IMR-90 (cell line): ENCODE measurements around the gene CSNK2A1. TPM values are rescaled to one million over a fixed set of nuclear protein-coding genes. Genes with fewer than 3 reads are reported as not detected.

Experiments used
- ATAC-seq: fragments of 200-7000 bp; cut with Tn5 transposase; 2 replicates; pipeline ENCODE4 v1.9.1; 2020; ENCODE audit warnings: low read depth, mild to moderate bottlenecking, moderate library complexity
- BruUV-seq: library from RNA; stranded (reverse); fragments of 400-500 nt; replicated peaks from 2 replicates; lab custom pipeline; 2021; lab: Mats Ljungman, UMichigan
- CTCF ChIA-PET: fragments of 300-600 bp; formaldehyde crosslinking; extraction: SDS; loops from one replicate; lab custom pipeline; 2021; ENCODE audit warnings: antibody characterized with exemption; lab: Yijun Ruan, JAX
- POLR2A ChIA-PET: fragments of 300-600 bp; sonication (Branson Sonifier 250); formaldehyde crosslinking; loops from one replicate; lab custom pipeline; 2022; ENCODE audit warnings: antibody characterized with exemption; ENCODE audit not compliant: unreplicated experiment; lab: Charles Lee
- DNase-seq: peaks from one replicate; pipeline ENCODE4 v3.0.0; 2013
- H2AFZ ChIP-seq: replicated peaks from 2 replicates; pipeline ENCODE3; 2013; ENCODE audit warnings: low read length, mild to moderate bottlenecking; ENCODE audit not compliant: poor library complexity
- H2AK5ac ChIP-seq: 2 replicates; pipeline ENCODE4 v1.6.1; 2013; ENCODE audit warnings: low read depth, low read length, inconsistent platforms
- H2AK9ac ChIP-seq: replicated peaks from 2 replicates; pipeline ENCODE3; 2013; ENCODE audit warnings: mild to moderate bottlenecking, low read depth, low read length, moderate library complexity; ENCODE audit not compliant: poor library complexity
- H2BK120ac ChIP-seq: 2 replicates; pipeline ENCODE4 v1.6.1; 2013; ENCODE audit warnings: low read depth, low read length, inconsistent platforms
- H2BK15ac ChIP-seq: 3 replicates; pipeline ENCODE4 v1.6.1; 2013; ENCODE audit warnings: low read depth, low read length, inconsistent platforms
- H2BK20ac ChIP-seq: 2 replicates; pipeline ENCODE4 v1.6.1; 2013; ENCODE audit warnings: low read depth, mild to moderate bottlenecking, inconsistent platforms, low read length, moderate library complexity
- H2BK5ac ChIP-seq: 2 replicates; pipeline ENCODE4 v1.6.1; 2013; ENCODE audit warnings: mild to moderate bottlenecking, low read depth, low read length, inconsistent platforms; ENCODE audit not compliant: poor library complexity, severe bottlenecking
- H3K14ac ChIP-seq: replicated peaks from 2 replicates; pipeline ENCODE4 v1.6.1; 2013; ENCODE audit warnings: low read depth, low read length, inconsistent platforms
- H3K18ac ChIP-seq: 2 replicates; pipeline ENCODE4 v1.6.1; 2013; ENCODE audit warnings: low read depth, low read length, control low read depth
- H3K23ac ChIP-seq: 2 replicates; pipeline ENCODE4 v1.6.1; 2013; ENCODE audit warnings: low read depth, low read length, inconsistent platforms
- H3K27ac ChIP-seq: 2 replicates; pipeline ENCODE4 v1.5.1; 2013; ENCODE audit warnings: mild to moderate bottlenecking, control low read depth, low read length; ENCODE audit not compliant: insufficient read depth
- H3K27me3 ChIP-seq: 2 replicates; pipeline ENCODE4 v1.6.1; 2013; ENCODE audit warnings: low read length; ENCODE audit not compliant: control insufficient read depth, insufficient read depth
- H3K36me3 ChIP-seq: 2 replicates; pipeline ENCODE4 v1.6.1; 2013; ENCODE audit warnings: low read length, mixed read lengths; ENCODE audit not compliant: control insufficient read depth, insufficient read depth
- H3K4ac ChIP-seq: 2 replicates; pipeline ENCODE4 v1.6.1; 2013; ENCODE audit warnings: low read depth, low read length, inconsistent platforms
- H3K4me1 ChIP-seq: 2 replicates; pipeline ENCODE4 v1.6.1; 2013; ENCODE audit warnings: low read length, mixed read lengths; ENCODE audit not compliant: control insufficient read depth, insufficient read depth
- H3K4me2 ChIP-seq: 2 replicates; pipeline ENCODE4 v1.6.1; 2013; ENCODE audit warnings: low read depth, mild to moderate bottlenecking, control low read depth, low read length, moderate library complexity
- H3K4me3 ChIP-seq: 2 replicates; pipeline ENCODE4 v1.5.1; 2013; ENCODE audit warnings: low read depth, mild to moderate bottlenecking, control low read depth, low read length, moderate library complexity; ENCODE audit not compliant: insufficient read depth
- H3K56ac ChIP-seq: 2 replicates; pipeline ENCODE4 v1.6.1; 2013; ENCODE audit warnings: low read length, inconsistent platforms; ENCODE audit not compliant: insufficient read depth; ENCODE audit errors: extremely low read depth
- H3K79me1 ChIP-seq, 2 experiments: 2 replicates each; pipeline ENCODE4 v1.6.1; 2013; ENCODE audit warnings: low read length in 2 of 2, inconsistent platforms in 1 of 2, low read depth in 1 of 2
- H3K9ac ChIP-seq: 2 replicates; pipeline ENCODE4 v1.6.1; 2013; ENCODE audit warnings: low read depth, low read length, control low read depth
- H3K9me1 ChIP-seq: 2 replicates; pipeline ENCODE4 v1.6.1; 2013; ENCODE audit warnings: low read length, inconsistent platforms; ENCODE audit not compliant: insufficient read depth
- H3K9me3 ChIP-seq: 2 replicates; pipeline ENCODE4 v1.6.1; 2013; ENCODE audit warnings: low read length; ENCODE audit not compliant: control insufficient read depth, insufficient read depth
- H4K20me1 ChIP-seq: 2 replicates; pipeline ENCODE4 v1.6.1; 2013; ENCODE audit warnings: low read length, inconsistent platforms; ENCODE audit not compliant: insufficient read depth
- H4K5ac ChIP-seq: 2 replicates; pipeline ENCODE4 v1.6.1; 2013; ENCODE audit warnings: mild to moderate bottlenecking, low read depth, low read length, control low read depth
- H4K8ac ChIP-seq, 2 experiments: 2 replicates each; pipeline ENCODE4 v1.6.1; 2013; ENCODE audit warnings: low read depth in 2 of 2, low read length in 2 of 2, control low read depth in 1 of 2, inconsistent platforms in 1 of 2
- H4K91ac ChIP-seq: 2 replicates; pipeline ENCODE4 v1.6.1; 2013; ENCODE audit warnings: low read depth, low read length, inconsistent platforms; ENCODE audit not compliant: insufficient read depth
- BHLHE40 ChIP-seq: fragments of 150-350 bp; IDR thresholded peaks from 2 replicates; pipeline ENCODE4 v1.6.1; 2016; ENCODE audit warnings: mild to moderate bottlenecking, low read depth, low read length
- CEBPB ChIP-seq: IDR thresholded peaks from 2 replicates; pipeline ENCODE4 v1.6.1; 2012; ENCODE audit warnings: low read depth, low read length, improper control_type of control experiment
- CTCF ChIP-seq: conservative IDR thresholded peaks from 2 replicates; pipeline ENCODE4 v1.5.1; 2012; ENCODE audit warnings: mild to moderate bottlenecking, low read depth, low read length, improper control_type of control experiment
- ELK1 ChIP-seq: fragments of 150-350 bp; IDR thresholded peaks from 2 replicates; pipeline ENCODE4 v1.6.1; 2016; ENCODE audit warnings: low read depth, mild to moderate bottlenecking, low read length, moderate library complexity, borderline replicate concordance
- MAFK ChIP-seq: IDR thresholded peaks from 2 replicates; pipeline ENCODE4 v1.6.1; 2012; ENCODE audit warnings: low read depth, low read length, improper control_type of control experiment
- MAZ ChIP-seq: IDR thresholded peaks from 2 replicates; pipeline ENCODE4 v1.6.1; 2012; ENCODE audit warnings: low read depth, mild to moderate bottlenecking, low read length, improper control_type of control experiment, moderate library complexity, borderline replicate concordance
- MXI1 ChIP-seq: IDR thresholded peaks from 2 replicates; pipeline ENCODE4 v1.6.1; 2012; ENCODE audit warnings: low read depth, mild to moderate bottlenecking, low read length, moderate library complexity, borderline replicate concordance
- NFE2L2 ChIP-seq: fragments of 150-350 bp; IDR thresholded peaks from 2 replicates; pipeline ENCODE4 v1.6.1; 2016; ENCODE audit warnings: low read depth, mild to moderate bottlenecking, low read length
- POLR2A ChIP-seq: IDR thresholded peaks from 2 replicates; pipeline ENCODE4 v1.6.1; 2012; ENCODE audit warnings: mild to moderate bottlenecking, low read depth, low read length
- RAD21 ChIP-seq: IDR thresholded peaks from 2 replicates; pipeline ENCODE4 v1.6.1; 2012; ENCODE audit warnings: low read length, improper control_type of control experiment
- RCOR1 ChIP-seq: IDR thresholded peaks from 2 replicates; pipeline ENCODE4 v1.6.1; 2012; ENCODE audit warnings: mild to moderate bottlenecking, low read length, improper control_type of control experiment; ENCODE audit not compliant: insufficient replicate concordance
- RFX5 ChIP-seq: IDR thresholded peaks from 2 replicates; pipeline ENCODE4 v1.8.0; 2012; ENCODE audit warnings: low read depth, mild to moderate bottlenecking, low read length, moderate library complexity
- SMC3 ChIP-seq: fragments of 150-350 bp; IDR thresholded peaks from 2 replicates; pipeline ENCODE4 v1.6.1; 2016; ENCODE audit warnings: low read depth, mild to moderate bottlenecking, antibody characterized with exemption, low read length, moderate library complexity
- USF2 ChIP-seq: fragments of 150-350 bp; IDR thresholded peaks from 2 replicates; pipeline ENCODE4 v1.6.1; 2017; ENCODE audit warnings: mild to moderate bottlenecking, antibody characterized with exemption, low read length, low read depth
- WGBS, 2 experiments: methylation state at CpG; one replicate each; pipeline versions ENCODE4 v1.1.5 to v1.1.7; 2013; ENCODE audit warnings: missing lambda C conversion rate in 2 of 2; ENCODE audit not compliant: insufficient read length in 1 of 2; ENCODE audit errors: extremely low coverage in 2 of 2; 5-methylcytosine and 5-hydroxymethylcytosine counted together
- dilution Hi-C: fragments of 300-500 bp; cut with HindIII; formaldehyde crosslinking; loops from one replicate; pipeline ENCODE4 v1.14.3; 2018; ENCODE audit warnings: low sequenced_read_pairs; ENCODE audit not compliant: unreplicated experiment
- in situ Hi-C: fragments of 300-500 bp; cut with MboI; formaldehyde crosslinking; loops from 3 replicates; pipeline ENCODE4 v1.14.3; 2019; ENCODE audit warnings: low sequenced_read_pairs, inconsistent platforms, mixed read lengths
- intact Hi-C: fragments of 100-400 bp; cut with micrococcal nuclease; formaldehyde crosslinking; loops from 2 replicates; pipeline ENCODE4 v1.10.0; 2022
- polyA plus RNA-seq, 3 experiments: library from polyadenylated mRNA; depleted of rRNA; stranded (reverse); fragments of >200 nt; gene quantifications; 2 replicates each; pipeline ENCODE4 v1.2.3, GENCODE V29; 2012; ENCODE audit warnings: low replicate concordance in 1 of 3
- total RNA-seq: library from RNA; depleted of rRNA; stranded (reverse); fragments of >200 nt; gene quantifications from 2 replicates; pipeline ENCODE4 v1.2.3, GENCODE V29; 2012

Gene CSNK2A1
- total and polyA plus RNA-seq, 2 of the 4 experiments (the other 2 are of a cell fraction), result 86.3 to 151 TPM

- no peak overlapping the region for H2BK15ac ChIP-seq
- H3K27me3 ChIP-seq, result no peaks in the 10 kb centered on the region
- H3K4me1 ChIP-seq, result peaks cover 10% of the 10 kb centered on the region
- peaks cover 0 to 22% of the 10 kb centered on the region in 2 experiments; a peak in 2 of 4 replicates for H3K79me1 ChIP-seq
- in situ Hi-C loops, result loop anchor here (5.0 kb wide), 1 partner anchor 123 kb away; no protein-coding TSS in a partner anchor
- no peak overlapping the region for H3K27ac ChIP-seq
- no peak overlapping the region for H3K14ac ChIP-seq
- ATAC-seq (no peak), DNase-seq (no peak)
- no peak overlapping the region for H2BK120ac ChIP-seq
- H3K9me3 ChIP-seq, result no peaks in the 10 kb centered on the region
- H3K23ac ChIP-seq, result no peak overlapping the region
- H2AK5ac ChIP-seq, result no peak overlapping the region
- H4K8ac ChIP-seq, result no peak overlapping the region
- H3K9me1 ChIP-seq, result peaks cover 18% of the 10 kb centered on the region
- dilution Hi-C loops, result no loop called here
- H3K4me3 ChIP-seq, result no peak overlapping the region
- H3K36me3 ChIP-seq, result peaks cover 11% of the 10 kb centered on the region
- no peak overlapping the region for H3K4ac ChIP-seq
- H3K9ac ChIP-seq, result no peak overlapping the region
- ChIA-PET CTCF (interaction anchor here (0.6 to 0.8 kb wide), 2 partner anchors 37 to 121 kb away, joined by 3 to 4 read pairs; no protein-coding TSS in a partner anchor), POLR2A (interaction anchor here (0.6 kb wide), 1 partner anchor 290 kb away, joined by 3 read pairs; no protein-coding TSS in a partner anchor)
- H4K91ac ChIP-seq, result no peak overlapping the region
- H3K56ac ChIP-seq, result no peak overlapping the region
- no peak overlapping the region for H3K18ac ChIP-seq
- no peak overlapping the region for H3K4me2 ChIP-seq
- intact Hi-C loops, result no loop called here
- no peak overlapping the region for H2AFZ ChIP-seq
- H2AK9ac ChIP-seq, result no peak overlapping the region
- no TSS peak for BruUV-seq
- H2BK5ac ChIP-seq, result no peak overlapping the region
- peaks cover 9% of the 10 kb centered on the region for H4K20me1 ChIP-seq
- no peak overlapping the region for H2BK20ac ChIP-seq
- no peak overlapping the region for H4K5ac ChIP-seq
- WGBS, 2 experiments, result 100% methylated on average over 1 of the region's 6 CpGs; no CpG with 5 or more reads in 1 of the 2 experiments
- TF ChIP-seq CEBPB (no peak), BHLHE40 (no peak), MXI1 (no peak), POLR2A (no peak), MAZ (no peak), CTCF (no peak), SMC3 (no peak), RFX5 (no peak), NFE2L2 (no peak), RAD21 (no peak), ELK1 (no peak), USF2 (no peak), MAFK (no peak), RCOR1 (no peak)
Measured at GRCh38 chr20:475463-476357, 67.9 kb downstream of the CSNK2A1 start.
